B cell (primary cell): Measurements from ENCODE around the gene FXYD7.

Experiments used
- CTCF ChIP-seq: fragments of 200-600 bp; IDR thresholded peaks from one replicate; pipeline ENCODE4 v1.8.0; 2022; ENCODE audit warnings: antibody characterized with exemption, mild to moderate bottlenecking
- EZH2 ChIP-seq: IDR thresholded peaks from 2 replicates; pipeline ENCODE4 v1.6.1; 2012; ENCODE audit warnings: borderline replicate concordance, low read depth, mild to moderate bottlenecking, moderate library complexity, low read length; ENCODE audit not compliant: insufficient read depth, poor library complexity, severe bottlenecking

- TF ChIP-seq EZH2 (no peak), CTCF (no peak)
Observed at GRCh38 chr19:35132254-35132653, 10.8 kb upstream of the FXYD7 start.
